ENCODE data around the gene TXNRD1.

GRCh38 chr12:104250366-104251125 is 35.0 kb downstream of the TXNRD1 start:
- no peak for TF ChIP-seq CTCF (IDR thresholded peaks at IDR 0.05)
- no peak for TF ChIP-seq ZFX (IDR thresholded peaks at IDR 0.05; ENCODE audit: borderline replicate concordance)
